22Rv1 (cell line): ENCODE data around the gene PREX1.

ENCODE experiments used
- ZFX ChIP-seq: fragments of 450-650 bp; IDR thresholded peaks from 2 replicates; pipeline ENCODE4 v1.6.1; 2017; ENCODE audit warnings: antibody characterized with exemption, borderline replicate concordance
- TF ChIP-seq, protein P1 (sequence below): fragments of 450-650 bp; IDR thresholded peaks from 2 replicates; pipeline ENCODE4 v1.5.1; 2017; ENCODE audit warnings: mild to moderate bottlenecking

DNA sequence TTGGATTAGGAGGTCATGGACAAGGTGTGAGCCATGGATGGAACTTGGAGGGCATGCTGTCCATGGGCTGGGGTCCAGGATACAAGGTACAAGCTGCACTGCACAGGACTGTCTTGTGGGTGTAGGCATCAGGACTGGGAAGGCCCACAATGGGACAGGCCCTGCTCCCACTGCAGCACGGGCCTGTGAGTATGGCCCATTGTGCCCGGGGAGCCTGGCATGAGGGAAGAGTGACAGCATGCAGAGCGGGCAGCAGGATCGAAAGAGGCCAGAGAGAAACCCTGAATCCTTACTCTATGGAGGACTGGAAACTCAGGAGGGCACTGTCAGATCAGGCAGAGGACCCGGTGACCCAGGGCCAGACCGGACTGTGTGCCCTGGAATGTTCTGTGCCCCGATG is 211.3 kb downstream of the PREX1 start:
- TF ChIP-seq, protein P1, sequence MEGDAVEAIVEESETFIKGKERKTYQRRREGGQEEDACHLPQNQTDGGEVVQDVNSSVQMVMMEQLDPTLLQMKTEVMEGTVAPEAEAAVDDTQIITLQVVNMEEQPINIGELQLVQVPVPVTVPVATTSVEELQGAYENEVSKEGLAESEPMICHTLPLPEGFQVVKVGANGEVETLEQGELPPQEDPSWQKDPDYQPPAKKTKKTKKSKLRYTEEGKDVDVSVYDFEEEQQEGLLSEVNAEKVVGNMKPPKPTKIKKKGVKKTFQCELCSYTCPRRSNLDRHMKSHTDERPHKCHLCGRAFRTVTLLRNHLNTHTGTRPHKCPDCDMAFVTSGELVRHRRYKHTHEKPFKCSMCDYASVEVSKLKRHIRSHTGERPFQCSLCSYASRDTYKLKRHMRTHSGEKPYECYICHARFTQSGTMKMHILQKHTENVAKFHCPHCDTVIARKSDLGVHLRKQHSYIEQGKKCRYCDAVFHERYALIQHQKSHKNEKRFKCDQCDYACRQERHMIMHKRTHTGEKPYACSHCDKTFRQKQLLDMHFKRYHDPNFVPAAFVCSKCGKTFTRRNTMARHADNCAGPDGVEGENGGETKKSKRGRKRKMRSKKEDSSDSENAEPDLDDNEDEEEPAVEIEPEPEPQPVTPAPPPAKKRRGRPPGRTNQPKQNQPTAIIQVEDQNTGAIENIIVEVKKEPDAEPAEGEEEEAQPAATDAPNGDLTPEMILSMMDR: no peak
- TF ChIP-seq ZFX: no peak
